Nephron (organoid): ENCODE data around the gene FRY.

Experiments
- H3K27ac Mint-ChIP-seq, 3 experiments: 2 replicates each; pipeline ENCODE4 v1.8.0; 2020; ENCODE audit warnings: mixed read lengths in 3 of 3, mild to moderate bottlenecking in 2 of 3, moderate library complexity in 1 of 3
- H3K27me3 Mint-ChIP-seq: 2 replicates; pipeline ENCODE4 v1.8.0; 2021; ENCODE audit warnings: low read depth, mild to moderate bottlenecking, moderate library complexity, mixed read lengths
- H3K36me3 Mint-ChIP-seq: 2 replicates; pipeline ENCODE4 v1.8.0; 2020; ENCODE audit warnings: low read depth, mixed read lengths
- H3K4me1 Mint-ChIP-seq: 2 replicates; pipeline ENCODE4 v1.8.0; 2020; ENCODE audit warnings: mixed read lengths
- H3K4me3 Mint-ChIP-seq, 3 experiments: 2 replicates each; pipeline ENCODE4 v1.8.0; 2020; ENCODE audit warnings: mild to moderate bottlenecking in 3 of 3, mixed read lengths in 3 of 3, moderate library complexity in 2 of 3
- H3K9me3 Mint-ChIP-seq: 2 replicates; pipeline ENCODE4 v1.8.0; 2020; ENCODE audit warnings: mixed read lengths
- TF ChIP-seq, protein P1 (sequence below), 3 experiments: fragments of 200-600 bp; sonication (generic); IDR thresholded peaks; one replicate each; pipeline ENCODE4 v1.5.0; 2021; ENCODE audit warnings: antibody characterized with exemption in 3 of 3; ENCODE audit not compliant: unreplicated experiment in 3 of 3

Gene FRY

DNA sequence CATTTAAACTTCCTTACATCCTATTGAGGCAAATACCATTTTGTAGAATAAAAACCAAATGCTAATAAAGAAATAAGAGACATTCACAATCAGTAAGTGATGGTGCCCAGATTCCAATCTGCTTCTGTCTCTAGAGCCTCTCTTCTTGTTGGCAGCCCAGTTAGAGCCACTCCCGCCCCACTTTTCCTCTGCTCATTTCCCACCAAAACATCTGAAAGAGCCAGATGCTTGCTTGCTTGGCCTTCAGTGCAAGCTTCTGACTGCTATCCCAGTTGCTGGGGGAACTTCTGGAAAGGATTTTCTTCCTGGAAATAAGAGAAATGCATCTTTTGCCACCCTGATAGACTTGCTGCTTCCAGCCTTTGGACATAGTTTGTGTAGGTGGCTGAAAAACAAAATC is 12.9 kb downstream of the FRY start:
- TF ChIP-seq, protein P1, sequence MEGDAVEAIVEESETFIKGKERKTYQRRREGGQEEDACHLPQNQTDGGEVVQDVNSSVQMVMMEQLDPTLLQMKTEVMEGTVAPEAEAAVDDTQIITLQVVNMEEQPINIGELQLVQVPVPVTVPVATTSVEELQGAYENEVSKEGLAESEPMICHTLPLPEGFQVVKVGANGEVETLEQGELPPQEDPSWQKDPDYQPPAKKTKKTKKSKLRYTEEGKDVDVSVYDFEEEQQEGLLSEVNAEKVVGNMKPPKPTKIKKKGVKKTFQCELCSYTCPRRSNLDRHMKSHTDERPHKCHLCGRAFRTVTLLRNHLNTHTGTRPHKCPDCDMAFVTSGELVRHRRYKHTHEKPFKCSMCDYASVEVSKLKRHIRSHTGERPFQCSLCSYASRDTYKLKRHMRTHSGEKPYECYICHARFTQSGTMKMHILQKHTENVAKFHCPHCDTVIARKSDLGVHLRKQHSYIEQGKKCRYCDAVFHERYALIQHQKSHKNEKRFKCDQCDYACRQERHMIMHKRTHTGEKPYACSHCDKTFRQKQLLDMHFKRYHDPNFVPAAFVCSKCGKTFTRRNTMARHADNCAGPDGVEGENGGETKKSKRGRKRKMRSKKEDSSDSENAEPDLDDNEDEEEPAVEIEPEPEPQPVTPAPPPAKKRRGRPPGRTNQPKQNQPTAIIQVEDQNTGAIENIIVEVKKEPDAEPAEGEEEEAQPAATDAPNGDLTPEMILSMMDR (IDR thresholded peaks at IDR 0.05; ENCODE audit: unreplicated experiment in 3 of 3) = no peak
- Mint-ChIP-seq H3K4me3 (no peak overlapping the region), H3K27ac (peak overlapping the region in 2 of 3 experiments; percentile 32 to 98), H3K27me3 (no peaks in the 10 kb centered on the region), H3K36me3 (no peaks in the 10 kb centered on the region), H3K9me3 (no peaks in the 10 kb centered on the region), H3K4me1 (peaks cover 48% of the 10 kb centered on the region)

DNA sequence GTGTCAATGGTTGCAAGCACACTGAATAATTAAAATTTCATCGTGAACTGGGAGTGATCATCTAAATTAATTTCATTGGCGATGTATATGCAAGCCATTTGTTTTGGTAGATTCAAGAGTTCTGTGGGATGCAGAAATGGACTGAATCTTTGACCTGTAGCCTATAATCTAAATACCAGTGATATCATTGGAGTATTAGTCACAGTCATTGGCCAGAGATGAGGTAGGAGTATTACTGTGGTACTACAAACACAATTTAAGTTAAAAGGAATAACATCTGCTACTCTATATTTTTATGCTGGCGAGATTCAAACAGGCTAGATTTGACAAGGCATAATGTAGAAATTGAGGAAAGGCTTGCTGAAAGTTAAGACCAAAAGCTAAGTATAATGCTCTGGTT is 14.0 kb downstream of the FRY start:
- H3K36me3 Mint-ChIP-seq = no peaks in the 10 kb centered on the region
- no peak overlapping the region for H3K4me3 Mint-ChIP-seq
- H3K9me3 Mint-ChIP-seq = no peaks in the 10 kb centered on the region
- peak overlapping the region; percentile 91 to 98 (median 97) for H3K27ac Mint-ChIP-seq
- TF ChIP-seq, protein P1 (IDR thresholded peaks at IDR 0.05; ENCODE audit: unreplicated experiment in 3 of 3) = no peak
- H3K27me3 Mint-ChIP-seq = no peaks in the 10 kb centered on the region
- H3K4me1 Mint-ChIP-seq = peaks cover 39% of the 10 kb centered on the region

DNA sequence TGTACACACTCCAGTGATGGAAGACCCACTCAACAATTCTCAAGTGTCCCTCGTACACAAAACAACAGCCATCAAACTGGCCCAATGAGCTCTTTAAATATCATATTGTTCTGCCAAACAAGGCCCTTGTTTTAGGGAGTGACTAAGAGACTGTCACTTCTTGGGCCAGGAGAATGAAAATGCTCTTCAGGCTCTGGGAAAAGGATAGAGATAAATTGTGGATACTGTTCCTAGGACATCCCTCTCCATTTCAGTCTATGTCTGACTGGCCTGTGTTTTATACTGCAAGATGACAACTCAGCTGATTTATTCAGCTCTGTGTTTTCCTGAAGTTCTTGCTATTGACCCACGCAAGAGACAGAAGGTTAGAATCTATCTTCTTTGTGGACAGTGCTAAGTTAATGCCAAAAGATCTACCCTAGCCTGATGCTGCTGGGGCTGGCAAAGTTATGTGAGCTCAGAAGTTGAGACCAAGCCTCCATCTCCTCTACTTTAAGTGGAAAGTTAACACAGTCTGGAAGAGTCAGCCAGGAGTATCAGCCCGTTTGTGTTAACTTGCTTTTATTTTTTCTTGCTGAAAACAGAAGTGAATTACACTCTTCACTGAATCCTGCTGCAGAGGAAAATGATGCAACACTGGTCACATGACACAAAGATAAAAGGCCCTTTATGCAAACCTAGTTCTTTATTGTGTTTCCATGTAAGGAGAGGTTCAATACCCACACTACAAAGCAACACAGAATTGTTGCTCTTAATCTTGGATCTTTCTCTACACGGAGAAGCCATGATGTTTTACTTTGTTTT is 14.6 kb downstream of the FRY start:
- H3K27ac Mint-ChIP-seq = peak overlapping the region; percentile 91 to 98 (median 97)
- H3K4me1 Mint-ChIP-seq = peaks cover 36% of the 10 kb centered on the region
- H3K36me3 Mint-ChIP-seq = no peaks in the 10 kb centered on the region
- peak overlapping the region in 1 of 3 experiments; percentile 28 for H3K4me3 Mint-ChIP-seq
- no peaks in the 10 kb centered on the region for H3K9me3 Mint-ChIP-seq
- no peaks in the 10 kb centered on the region for H3K27me3 Mint-ChIP-seq
- TF ChIP-seq, protein P1 (IDR thresholded peaks at IDR 0.05; ENCODE audit: unreplicated experiment in 3 of 3) = no peak

DNA sequence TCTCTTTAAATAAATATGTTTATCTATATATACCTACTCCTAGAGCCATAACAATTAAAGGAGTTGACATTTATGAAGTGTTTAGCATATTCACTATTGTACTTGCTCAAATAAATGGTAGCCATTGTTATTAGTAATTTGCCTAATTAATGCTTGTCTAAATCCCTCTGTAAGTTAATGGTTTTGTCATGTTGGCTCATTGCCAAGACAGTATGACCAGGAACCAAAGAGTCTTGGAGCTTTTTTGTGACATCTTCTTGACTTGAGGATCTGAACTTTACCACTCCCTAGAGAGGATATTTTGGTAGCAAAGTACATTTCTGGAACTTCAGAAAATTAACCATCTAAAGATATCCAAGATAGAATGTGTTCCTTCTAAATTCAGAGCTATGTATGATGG is 15.5 kb downstream of the FRY start:
- Mint-ChIP-seq H3K9me3 (no peaks in the 10 kb centered on the region), H3K36me3 (no peaks in the 10 kb centered on the region), H3K27ac (peak overlapping the region in 1 of 3 experiments; percentile 98), H3K4me3 (no peak overlapping the region), H3K4me1 (peaks cover 36% of the 10 kb centered on the region), H3K27me3 (no peaks in the 10 kb centered on the region)
- TF ChIP-seq, protein P1 (IDR thresholded peaks at IDR 0.05; ENCODE audit: unreplicated experiment in 3 of 3) = no peak

DNA sequence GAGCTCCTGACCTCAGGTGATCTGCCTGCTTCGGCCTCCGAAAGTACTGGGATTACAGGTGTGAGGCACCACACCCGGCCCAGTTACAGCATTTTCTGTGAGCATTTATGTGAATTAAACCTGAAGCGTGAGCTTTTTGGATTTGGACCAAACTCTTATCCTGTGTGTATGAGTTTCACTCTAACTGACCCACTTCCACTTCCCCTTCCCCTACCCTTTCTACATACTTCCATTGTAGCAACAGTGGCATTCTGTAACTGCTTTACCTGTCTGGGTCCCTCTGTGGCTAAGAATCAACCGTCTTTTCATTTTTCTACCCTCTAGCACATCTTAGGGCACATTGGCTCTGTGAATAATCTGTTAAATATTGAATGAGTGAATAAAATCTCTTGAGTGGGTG is 16.2 kb downstream of the FRY start:
- H3K27me3 Mint-ChIP-seq = no peaks in the 10 kb centered on the region
- H3K4me3 Mint-ChIP-seq = no peak overlapping the region
- H3K36me3 Mint-ChIP-seq = no peaks in the 10 kb centered on the region
- H3K9me3 Mint-ChIP-seq = no peaks in the 10 kb centered on the region
- H3K4me1 Mint-ChIP-seq = peaks cover 36% of the 10 kb centered on the region
- TF ChIP-seq, protein P1 (IDR thresholded peaks at IDR 0.05; ENCODE audit: unreplicated experiment in 3 of 3) = no peak
- H3K27ac Mint-ChIP-seq = peak overlapping the region; percentile 29 to 84 (median 35)

DNA sequence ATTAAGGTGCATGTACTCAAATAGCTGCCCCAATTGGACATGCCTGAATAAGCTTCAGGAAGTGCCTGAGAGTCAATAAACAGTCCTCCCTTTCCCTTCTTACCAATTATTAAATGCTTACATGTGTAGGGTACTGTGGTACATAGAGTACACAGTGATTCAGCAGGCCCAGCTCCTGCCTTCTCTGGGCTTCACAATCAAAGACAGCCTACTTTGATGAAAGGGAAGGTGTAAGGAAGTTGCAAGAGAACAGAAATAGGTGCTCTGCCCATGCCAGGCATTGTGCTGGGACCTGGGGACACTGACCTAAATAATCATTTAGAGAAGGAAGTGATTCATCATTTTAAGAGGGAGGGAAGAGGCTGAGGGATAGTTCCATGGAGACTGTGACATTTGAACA is 17.2 kb downstream of the FRY start:
- peak overlapping the region; percentile 1 to 51 (median 4) for H3K27ac Mint-ChIP-seq
- no peaks in the 10 kb centered on the region for H3K9me3 Mint-ChIP-seq
- H3K4me3 Mint-ChIP-seq = no peak overlapping the region
- peaks cover 36% of the 10 kb centered on the region for H3K4me1 Mint-ChIP-seq
- TF ChIP-seq, protein P1 (IDR thresholded peaks at IDR 0.05; ENCODE audit: unreplicated experiment in 3 of 3) = no peak
- H3K27me3 Mint-ChIP-seq = no peaks in the 10 kb centered on the region
- no peaks in the 10 kb centered on the region for H3K36me3 Mint-ChIP-seq
